ENCODE measurements around the gene LDLR.
"Not testable (repeated sequence)": the region's sequence is repeated elsewhere in the genome, so short reads cannot be mapped to it uniquely, and the experiment has no call there.

The LDLR gene

DNA sequence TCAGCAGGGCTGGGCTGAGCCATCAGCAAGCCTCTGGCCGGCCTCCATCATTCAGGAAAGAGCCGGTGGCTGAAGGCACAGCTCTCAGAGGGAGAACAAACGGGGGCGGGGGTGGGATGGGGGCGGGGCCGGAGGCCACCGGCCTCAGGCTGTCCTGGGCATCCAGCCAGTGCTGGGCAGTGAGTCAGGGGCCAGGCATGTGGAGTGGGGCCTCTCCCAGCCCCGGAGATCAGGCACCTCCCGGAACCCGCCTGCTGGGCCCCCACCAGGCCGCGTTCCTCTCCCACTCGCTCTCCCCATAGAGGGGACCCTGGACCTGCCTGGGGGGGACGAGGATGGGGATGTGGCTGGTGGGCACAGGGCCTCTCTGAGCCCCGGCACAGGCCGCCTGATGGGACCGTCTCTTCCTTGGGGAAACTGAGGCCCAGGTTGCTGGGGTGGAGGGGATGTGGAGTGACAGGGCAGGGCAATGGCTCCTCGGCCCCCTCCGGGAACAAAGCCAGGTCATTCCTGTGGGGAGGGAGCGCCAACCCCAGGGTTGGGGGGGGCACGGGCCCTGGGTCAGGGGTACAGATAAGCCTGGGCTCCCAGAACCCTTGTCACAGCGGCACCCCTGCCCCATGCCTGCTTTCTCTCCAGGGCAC is 53.4 kb downstream of the LDLR start:
- DNase-seq, result peak; percentile 54

DNA sequence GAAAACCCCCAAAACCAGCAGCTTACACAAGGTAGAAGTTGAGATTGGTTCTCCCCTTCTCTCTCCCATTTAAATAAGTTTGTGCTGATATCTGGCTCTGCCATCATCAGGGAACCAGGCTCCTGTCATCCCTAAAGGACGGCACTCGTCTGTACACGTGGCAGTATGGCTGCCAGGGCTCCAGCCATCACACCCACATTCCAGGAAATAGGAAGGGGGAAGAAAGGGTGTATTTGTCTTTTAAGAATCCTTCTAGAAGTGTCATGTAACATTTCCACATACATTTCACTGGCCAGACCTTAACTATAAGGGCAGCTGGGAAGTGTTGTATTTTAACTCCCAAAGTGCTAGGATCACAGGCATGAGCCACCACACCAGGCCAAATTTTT is 56.3 kb downstream of the LDLR start:
- DNase-seq, result no peak

DNA sequence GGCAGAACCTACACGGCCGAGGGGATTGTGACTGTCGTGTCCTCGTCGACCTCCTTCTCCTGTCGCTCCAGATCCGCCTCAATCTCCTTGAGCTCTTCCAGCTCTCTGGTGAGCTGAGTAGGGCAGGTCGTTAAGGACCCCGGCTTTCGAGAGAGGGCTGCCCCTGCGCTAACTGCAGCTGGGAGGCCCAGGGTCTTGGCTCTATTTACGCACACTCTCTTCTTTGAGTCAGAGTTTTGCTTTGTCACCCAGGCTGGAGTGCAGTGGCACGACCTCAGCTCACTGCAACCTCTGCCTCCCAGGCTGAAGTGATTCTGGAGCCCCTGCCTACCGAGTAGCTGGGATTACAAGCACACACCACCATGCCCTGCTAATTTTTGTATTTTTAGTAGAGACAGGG is 58.7 kb downstream of the LDLR start:
- no peak for DNase-seq

- DNase-seq, result no peak
These were observed 61.9 kb downstream of the LDLR start for GRCh38 chr19:11151181-11151580.

DNA sequence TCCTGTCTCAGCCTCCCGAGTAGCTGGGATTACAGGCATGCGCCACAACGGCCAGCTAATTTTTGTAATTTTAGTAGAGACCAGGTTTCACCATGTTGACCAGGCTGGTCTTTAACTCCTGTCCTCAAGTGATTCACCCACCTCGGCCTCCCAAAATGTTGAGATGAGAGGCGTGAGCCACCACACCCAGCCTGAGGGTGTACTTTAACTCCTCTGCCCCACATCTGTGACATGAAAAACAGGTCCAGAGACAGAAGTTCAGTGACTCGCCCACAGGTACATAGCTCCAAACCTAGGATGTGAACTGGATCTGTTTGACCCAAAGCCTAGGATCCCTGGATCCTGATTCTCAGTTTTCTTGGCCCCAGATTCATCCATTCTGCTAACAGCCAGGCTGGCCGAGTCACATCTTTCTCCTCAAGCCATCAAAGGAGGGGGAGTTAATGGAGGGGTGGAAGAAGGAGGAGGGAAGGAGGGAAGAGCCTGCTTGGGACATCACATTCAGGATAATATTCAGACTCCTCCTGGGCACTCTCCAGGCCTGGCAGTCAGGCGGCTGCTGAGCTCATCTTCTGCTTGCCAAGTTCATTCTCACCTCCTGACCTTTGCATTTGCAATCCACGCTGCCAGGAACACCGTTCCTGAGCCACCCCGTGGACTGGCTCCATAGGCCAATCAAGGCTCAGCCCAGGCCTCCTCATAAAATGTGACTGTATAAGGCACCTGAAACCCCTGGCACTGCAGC is 63.2 kb downstream of the LDLR start:
- DNase-seq, result no peak

DNA sequence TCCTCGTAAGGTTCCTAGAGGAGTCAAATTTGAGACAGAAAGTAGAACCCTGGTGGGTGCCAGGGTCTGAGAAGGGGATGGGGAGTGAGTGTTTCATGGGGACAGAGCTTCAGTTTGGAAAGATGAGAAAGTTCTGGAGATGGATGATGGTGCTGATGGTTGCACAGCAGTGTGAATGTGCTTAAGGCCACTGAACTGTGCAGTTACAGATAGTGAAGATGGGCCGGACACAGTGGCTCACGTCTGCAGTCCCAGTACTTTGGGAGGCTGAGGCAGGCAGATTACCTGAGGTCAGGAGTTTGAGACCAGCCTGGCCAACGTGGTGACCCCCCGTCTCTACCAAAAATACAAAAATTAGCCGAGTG is 65.4 kb downstream of the LDLR start:
- no peak for DNase-seq

DNA sequence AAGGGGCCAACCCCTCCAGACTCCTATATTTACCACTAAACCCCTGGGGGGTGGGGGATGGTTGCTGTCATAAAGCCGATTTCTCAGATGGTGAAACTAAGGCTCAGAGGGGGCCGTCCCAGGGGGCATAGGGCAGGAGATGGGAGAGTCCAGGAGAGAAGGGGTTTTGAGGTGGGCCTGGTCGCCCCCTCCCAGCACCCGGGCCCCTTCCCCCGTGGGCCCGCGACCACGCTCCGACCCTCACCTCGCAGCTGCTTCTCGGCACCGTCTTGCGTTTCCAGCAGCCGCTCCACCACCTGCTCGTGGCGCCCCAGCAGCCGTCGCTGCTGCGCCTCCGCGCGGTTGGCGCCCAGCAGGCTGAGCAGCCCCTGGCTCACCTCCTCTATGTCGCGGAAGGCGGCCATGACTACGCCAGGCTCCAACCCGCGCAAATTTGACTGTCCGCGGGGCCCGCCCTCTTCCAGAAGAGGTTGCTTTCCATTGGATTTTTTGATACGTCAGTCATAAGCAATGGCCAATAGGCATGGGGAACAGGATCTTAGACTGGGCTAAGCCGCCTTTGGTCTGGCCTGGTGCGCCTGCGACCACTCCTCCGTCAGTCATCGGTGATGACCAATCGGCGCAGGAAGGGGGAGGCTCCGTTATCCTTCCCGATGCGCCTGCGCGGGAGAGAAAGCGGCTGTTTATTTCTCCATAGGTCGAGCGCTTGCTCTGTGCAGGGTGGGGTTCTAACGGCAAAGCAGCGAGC is 66.3 kb downstream of the LDLR start, which contains the start of gene SPC24:
SPC24 (minus strand) TSS at position 410 of the 748 bp plus-strand sequence; CDS start at position 404, 6 bp downstream.
- DNase-seq, result peak; percentile 99

- no peak for DNase-seq
These were observed 70.6 kb downstream of the LDLR start for GRCh38 chr19:11159598-11160439.

DNA sequence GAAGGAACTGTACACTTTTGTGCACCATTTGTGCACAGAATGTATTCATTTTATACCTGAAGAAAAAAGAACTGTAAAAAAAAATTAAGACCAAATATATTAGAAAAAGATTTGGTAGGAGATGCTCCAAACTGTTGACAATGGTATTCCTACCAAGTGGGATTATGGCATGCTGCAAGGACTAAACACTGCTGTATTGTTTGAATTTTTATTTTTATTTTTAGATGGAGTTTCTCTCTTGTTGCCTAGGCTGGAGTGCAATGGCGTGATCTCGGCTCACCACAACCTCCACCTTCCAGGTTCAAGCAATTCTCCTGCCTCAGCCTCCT is 71.1 kb downstream of the LDLR start:
- DNase-seq, result not testable (repeated sequence)

GRCh38 chr19:11164296-11164695 is 75.0 kb downstream of the LDLR start:
- no peak for DNase-seq

GRCh38 chr19:11164879-11165406 is 75.7 kb downstream of the LDLR start:
- DNase-seq, result no peak

GRCh38 chr19:11165486-11166030 is 76.3 kb downstream of the LDLR start:
- no peak for DNase-seq

DNA sequence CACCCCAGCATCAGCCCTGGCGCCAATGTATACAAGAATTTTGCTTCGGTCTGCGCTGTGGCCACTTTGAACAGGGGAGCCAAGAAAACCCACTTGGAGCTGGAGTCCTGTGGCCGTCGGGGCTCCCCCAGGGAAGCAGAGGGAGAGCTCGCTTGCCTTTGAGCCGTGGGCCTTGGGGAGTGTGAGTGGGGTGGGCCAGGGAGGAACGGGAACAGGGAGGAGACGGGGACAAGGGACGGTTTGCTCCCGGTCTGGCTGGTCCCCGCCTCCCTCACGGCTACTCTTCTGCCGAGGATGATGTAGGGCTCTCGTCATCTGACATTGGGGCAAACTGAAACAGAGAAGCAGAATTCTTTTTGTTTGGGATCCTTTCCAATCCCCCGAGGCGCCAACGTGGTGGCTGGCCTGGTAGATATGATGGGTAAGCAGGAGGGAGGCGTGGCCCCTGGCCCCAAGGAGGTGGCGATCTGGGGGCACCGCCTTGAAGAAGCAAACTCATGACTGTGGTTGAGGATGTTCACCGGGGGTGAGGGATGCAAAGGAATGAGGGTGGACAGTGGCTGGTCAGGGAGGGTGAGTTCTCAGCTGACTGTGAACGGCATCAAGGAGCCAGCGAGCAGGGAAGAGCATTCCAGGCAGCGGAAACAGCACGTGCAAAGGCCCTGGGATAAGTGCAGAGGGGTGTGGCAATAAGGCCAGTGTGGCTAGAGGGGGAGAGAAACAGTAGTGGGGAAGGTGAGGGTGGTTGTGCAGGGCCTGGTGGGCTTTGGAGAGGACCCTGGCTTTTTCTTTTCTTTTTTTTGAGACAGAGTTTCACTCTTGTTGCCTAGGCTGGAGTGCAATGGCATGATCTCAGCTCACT is 77.2 kb downstream of the LDLR start:
- DNase-seq, result no peak

- DNase-seq, result no peak
These were observed 79.3 kb downstream of the LDLR start for GRCh38 chr19:11168568-11168967.

GRCh38 chr19:11169896-11170678 is 80.8 kb downstream of the LDLR start:
- DNase-seq, result no peak

- no peak for DNase-seq
These were observed 81.9 kb downstream of the LDLR start for GRCh38 chr19:11171144-11171543.

- no peak for DNase-seq
These were observed 83.3 kb downstream of the LDLR start for GRCh38 chr19:11172576-11172975.

GRCh38 chr19:11173516-11174155 is 84.4 kb downstream of the LDLR start:
- DNase-seq, result no peak

DNA sequence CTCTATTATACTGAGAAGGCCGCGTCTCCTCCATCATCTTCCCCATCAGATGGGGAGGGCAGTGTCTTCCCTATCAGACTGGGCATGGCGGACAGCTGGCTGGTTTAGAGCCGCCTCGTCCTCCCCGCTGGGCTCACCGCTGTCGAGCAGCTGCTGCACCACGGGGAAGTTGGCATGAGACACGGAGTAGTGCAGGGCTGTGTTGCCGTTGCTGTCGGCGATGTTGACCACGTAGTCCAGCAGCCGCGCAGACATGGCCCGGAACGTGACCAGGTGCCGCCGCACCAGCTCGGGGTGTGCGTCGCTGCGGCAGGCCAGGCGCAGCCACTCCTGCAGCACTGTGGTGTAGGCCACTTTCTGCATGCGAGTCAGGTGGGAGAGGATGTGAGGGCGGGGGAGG is 85.1 kb downstream of the LDLR start:
- DNase-seq, result no peak

GRCh38 chr19:11175920-11176319 is 86.7 kb downstream of the LDLR start:
- no peak for DNase-seq

Data from DMS79 treated with DMSO at 0.1 percent for 48 hours (cell line).